ENCODE measurements around the gene PCBP3. TPM values are rescaled to one million over a fixed set of nuclear protein-coding genes. Genes with fewer than 3 reads are reported as not detected.

PCBP3 gene
- total and polyA plus RNA-seq, 2 donors, result 4.3 to 4.6 TPM

DNA sequence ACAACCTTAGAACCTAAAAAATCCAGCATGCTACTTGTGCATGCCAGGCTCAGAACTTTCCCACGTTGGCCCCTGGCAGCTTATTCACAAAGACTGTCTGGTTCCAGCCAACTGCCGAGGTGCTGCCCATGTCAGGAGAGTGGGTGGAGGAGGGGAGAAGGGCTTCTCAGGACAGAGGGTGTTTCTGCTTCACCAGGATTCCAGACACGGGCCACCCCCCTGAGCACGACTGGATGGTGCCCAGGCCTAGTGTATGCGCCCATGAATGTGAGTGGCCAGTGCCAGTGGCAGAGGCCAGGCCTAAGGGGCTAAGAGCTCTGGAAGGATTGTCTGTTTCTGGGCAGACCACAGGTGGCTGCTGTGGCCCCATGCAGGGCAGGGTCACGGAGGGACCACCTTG, 189.9 kb downstream of the PCBP3 start:
- no peak overlapping the region for H3K27ac ChIP-seq (ENCODE audit: low read depth)
- H3K4me1 ChIP-seq (ENCODE audit: insufficient read depth), result no peaks in the 10 kb centered on the region
- no peaks in the 10 kb centered on the region for H3K36me3 ChIP-seq (ENCODE audit: insufficient read depth)
- no peak for DNase-seq (ENCODE audit: extremely low spot score)
- WGBS, result 80% methylated on average over 6 of the region's 6 CpGs
- H3K4me3 ChIP-seq (ENCODE audit: low read depth, low read length), result no peak overlapping the region

DNA sequence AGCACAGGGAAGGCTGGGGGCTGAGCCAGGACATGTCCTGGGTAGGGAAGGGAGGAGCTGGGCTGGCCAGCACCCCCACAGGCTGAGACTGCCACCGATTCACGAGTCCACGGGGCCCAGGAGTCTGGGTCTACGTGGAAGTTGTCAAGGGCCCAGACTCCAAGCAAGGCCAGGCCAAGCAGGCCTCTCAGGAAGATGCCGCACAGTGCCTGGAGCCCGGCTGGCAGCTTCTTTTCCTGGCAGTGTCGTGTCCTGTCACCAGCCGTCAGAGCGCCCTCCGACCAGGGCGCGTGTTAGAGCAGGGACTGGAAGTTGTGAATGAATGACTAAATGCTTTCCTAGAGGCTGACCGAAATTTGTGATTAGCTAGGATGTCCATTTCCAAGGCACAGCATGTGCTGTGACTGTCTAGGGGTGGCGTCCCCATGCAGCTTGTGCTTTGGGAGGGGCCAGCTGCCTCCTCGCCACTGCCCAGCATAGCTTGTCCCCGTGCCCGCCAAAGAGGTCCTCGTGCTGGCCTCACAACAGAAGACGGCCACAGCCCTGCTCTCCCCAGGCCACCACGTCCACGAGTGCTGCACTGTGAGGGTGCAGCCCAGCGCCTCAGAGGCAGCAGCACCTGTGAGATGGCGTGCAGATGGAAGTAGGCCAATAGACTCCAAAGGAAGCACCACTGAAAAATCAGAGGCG, 190.6 kb downstream of the PCBP3 start:
- H3K36me3 ChIP-seq (ENCODE audit: insufficient read depth), result no peaks in the 10 kb centered on the region
- 91% methylated on average over 24 of the region's 24 CpGs for whole genome bisulfite sequencing
- H3K4me3 ChIP-seq (ENCODE audit: low read depth, low read length), result no peak overlapping the region
- no peak for DNase-seq (ENCODE audit: extremely low spot score)
- no peak overlapping the region for H3K27ac ChIP-seq (ENCODE audit: low read depth)
- no peaks in the 10 kb centered on the region for H3K4me1 ChIP-seq (ENCODE audit: insufficient read depth)

- no peaks in the 10 kb centered on the region for H3K36me3 ChIP-seq (ENCODE audit: insufficient read depth)
- DNase-seq (ENCODE audit: extremely low spot score), result no peak
- H3K4me3 ChIP-seq (ENCODE audit: low read depth, low read length), result no peak overlapping the region
- WGBS, result 89% methylated on average over 24 of the region's 24 CpGs
- H3K27ac ChIP-seq (ENCODE audit: low read depth), result no peak overlapping the region
- H3K4me1 ChIP-seq (ENCODE audit: insufficient read depth), result no peaks in the 10 kb centered on the region
Measured at GRCh38 chr21:45834821-45835293, 191.3 kb downstream of the PCBP3 start.

DNA sequence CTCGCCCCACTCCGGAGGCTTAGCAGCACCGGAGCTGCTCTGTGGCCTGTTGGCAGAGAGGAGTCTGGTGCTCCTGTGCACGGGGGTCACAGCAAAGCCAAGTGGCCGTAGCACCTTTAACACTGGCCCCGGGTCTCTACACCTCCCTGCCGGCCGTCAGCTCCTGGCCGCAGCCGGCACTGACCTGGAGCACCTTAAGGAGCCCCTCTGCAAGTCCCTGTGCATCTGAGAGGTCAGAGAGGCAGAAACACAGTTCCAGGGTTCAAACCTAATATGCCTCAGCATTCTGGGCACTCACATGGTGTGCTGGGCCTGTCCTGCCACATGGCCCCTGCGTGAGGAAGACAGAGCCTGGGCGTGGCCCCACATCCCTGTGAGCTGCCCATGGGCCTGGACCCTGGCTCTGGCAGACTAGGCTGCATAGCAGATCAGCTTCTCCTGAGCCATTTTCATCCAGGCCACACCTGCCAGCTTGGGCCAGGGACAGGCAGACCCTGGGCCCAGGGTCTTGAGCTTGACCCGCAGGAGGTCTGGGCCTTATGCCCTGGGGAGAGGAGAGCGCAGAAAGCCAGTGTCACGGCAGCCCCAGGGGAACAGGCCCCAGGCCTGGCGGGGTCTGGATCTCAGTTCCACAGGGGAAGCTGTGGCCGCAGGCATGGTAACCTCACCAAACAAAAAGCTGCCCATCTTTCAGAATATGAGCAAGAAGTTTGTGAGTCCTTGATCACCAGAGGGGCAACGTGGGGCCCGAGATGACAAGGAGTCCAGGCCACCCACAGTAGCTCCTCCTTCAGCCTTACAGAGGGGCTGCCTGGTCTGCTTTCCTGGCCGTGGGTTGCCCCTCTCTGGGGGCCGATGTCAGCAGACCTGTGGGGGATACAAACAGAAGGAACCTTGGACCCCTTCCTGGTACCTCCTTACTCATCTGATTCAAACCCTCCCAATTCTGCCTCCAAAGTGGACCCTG, 192.1 kb downstream of the PCBP3 start:
- Histone ChIP-seq H3K4me3 (ENCODE audit: low read depth, low read length) (no peak overlapping the region), H3K27ac (ENCODE audit: low read depth) (no peak overlapping the region), H3K36me3 (ENCODE audit: insufficient read depth) (no peaks in the 10 kb centered on the region), H3K4me1 (ENCODE audit: insufficient read depth) (no peaks in the 10 kb centered on the region)
- DNase-seq (ENCODE audit: extremely low spot score), result no peak
- WGBS, result 89% methylated on average over 21 of the region's 21 CpGs

GRCh38 chr21:45836268-45836655, 192.7 kb downstream of the PCBP3 start:
- Histone ChIP-seq H3K36me3 (ENCODE audit: insufficient read depth) (no peaks in the 10 kb centered on the region), H3K4me1 (ENCODE audit: insufficient read depth) (no peaks in the 10 kb centered on the region), H3K27ac (ENCODE audit: low read depth) (no peak overlapping the region), H3K4me3 (ENCODE audit: low read depth, low read length) (no peak overlapping the region)
- WGBS, result 71% methylated on average over 13 of the region's 13 CpGs
- no peak for DNase-seq (ENCODE audit: extremely low spot score)

- H3K27ac ChIP-seq (ENCODE audit: low read depth), result no peak overlapping the region
- H3K4me1 ChIP-seq (ENCODE audit: insufficient read depth), result no peaks in the 10 kb centered on the region
- DNase-seq (ENCODE audit: extremely low spot score), result no peak
- H3K4me3 ChIP-seq (ENCODE audit: low read depth, low read length), result no peak overlapping the region
- 82% methylated on average over 24 of the region's 24 CpGs for WGBS
- H3K36me3 ChIP-seq (ENCODE audit: insufficient read depth), result no peaks in the 10 kb centered on the region
Measured at GRCh38 chr21:45836694-45837670, 193.5 kb downstream of the PCBP3 start.

GRCh38 chr21:45837936-45838335, 194.4 kb downstream of the PCBP3 start:
- Histone ChIP-seq H3K27ac (ENCODE audit: low read depth) (no peak overlapping the region), H3K36me3 (ENCODE audit: insufficient read depth) (no peaks in the 10 kb centered on the region), H3K4me3 (ENCODE audit: low read depth, low read length) (no peak overlapping the region), H3K4me1 (ENCODE audit: insufficient read depth) (no peaks in the 10 kb centered on the region)
- DNase-seq (ENCODE audit: extremely low spot score), result no peak
- WGBS, result 86% methylated on average over 4 of the region's 4 CpGs

DNA sequence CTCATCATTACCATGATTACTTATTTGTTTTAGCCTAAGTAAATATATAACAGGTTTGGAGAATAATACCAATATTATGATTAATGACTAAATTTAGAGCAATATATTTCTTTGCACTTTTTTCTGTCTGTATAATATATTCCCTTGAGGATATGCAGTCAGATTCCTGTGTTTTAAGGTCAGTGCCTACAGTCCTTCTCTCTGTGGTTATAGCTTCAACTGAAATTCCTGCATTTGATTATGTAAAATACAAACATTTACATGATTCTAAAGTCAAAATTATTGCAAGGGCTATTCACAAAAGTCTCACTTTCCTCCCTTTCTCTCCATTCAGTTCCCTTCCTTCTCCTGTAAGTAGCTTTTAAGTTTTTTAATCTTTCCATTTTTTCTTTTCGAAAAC, 195.1 kb downstream of the PCBP3 start:
- no peak overlapping the region for H3K27ac ChIP-seq (ENCODE audit: low read depth)
- H3K36me3 ChIP-seq (ENCODE audit: insufficient read depth), result no peaks in the 10 kb centered on the region
- no peak for DNase-seq (ENCODE audit: extremely low spot score)
- no peaks in the 10 kb centered on the region for H3K4me1 ChIP-seq (ENCODE audit: insufficient read depth)
- WGBS, result 95% methylated on average over 1 of the region's 1 CpG
- H3K4me3 ChIP-seq (ENCODE audit: low read depth, low read length), result no peak overlapping the region

DNA sequence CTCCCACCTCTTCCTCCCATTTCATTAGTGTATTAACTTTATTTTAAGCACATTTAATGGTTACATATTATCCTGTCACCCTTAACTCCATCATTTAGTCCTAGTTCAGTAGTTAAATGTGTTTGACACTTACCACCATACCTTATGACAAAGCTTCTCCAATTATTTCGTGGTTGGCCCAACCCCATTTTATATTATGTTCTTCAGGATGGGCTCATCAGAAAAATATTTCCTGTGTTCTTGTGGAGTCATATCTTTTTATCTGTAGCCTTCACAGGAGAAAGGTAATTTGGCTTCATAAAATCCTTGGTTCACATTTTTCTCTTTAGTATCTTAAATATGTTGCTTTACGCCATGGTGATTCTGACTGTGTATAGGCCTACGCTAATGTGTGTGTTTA, 195.7 kb downstream of the PCBP3 start:
- no peak for DNase-seq (ENCODE audit: extremely low spot score)
- WGBS, result 77% methylated on average over 3 of the region's 3 CpGs
- no peak overlapping the region for H3K4me3 ChIP-seq (ENCODE audit: low read depth, low read length)
- H3K4me1 ChIP-seq (ENCODE audit: insufficient read depth), result no peaks in the 10 kb centered on the region
- H3K27ac ChIP-seq (ENCODE audit: low read depth), result no peak overlapping the region
- H3K36me3 ChIP-seq (ENCODE audit: insufficient read depth), result no peaks in the 10 kb centered on the region

DNA sequence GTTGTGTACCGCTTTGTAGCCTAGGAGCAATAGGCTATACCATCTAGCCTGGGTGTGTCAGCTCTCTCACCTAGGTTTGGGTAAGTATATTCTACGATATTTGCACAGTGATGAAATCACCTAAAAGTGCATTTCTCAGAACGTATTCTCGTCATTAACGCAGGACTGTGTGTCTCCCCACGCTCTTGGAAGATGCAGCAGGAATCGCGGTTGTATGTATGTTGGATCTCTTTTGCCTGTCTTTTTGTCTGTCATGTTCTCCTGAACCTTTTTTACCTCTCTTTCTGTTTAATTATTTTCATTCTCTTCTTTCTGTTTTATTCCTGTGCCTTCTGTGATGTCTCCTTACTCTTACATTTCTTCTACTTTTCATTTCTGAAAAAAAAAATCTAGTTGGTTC, 197.5 kb downstream of the PCBP3 start:
- WGBS, result 96% methylated on average over 8 of the region's 8 CpGs
- no peak for DNase-seq (ENCODE audit: extremely low spot score)
- H3K27ac ChIP-seq (ENCODE audit: low read depth), result no peak overlapping the region
- H3K4me3 ChIP-seq (ENCODE audit: low read depth, low read length), result no peak overlapping the region
- no peaks in the 10 kb centered on the region for H3K4me1 ChIP-seq (ENCODE audit: insufficient read depth)
- no peaks in the 10 kb centered on the region for H3K36me3 ChIP-seq (ENCODE audit: insufficient read depth)

- 68% methylated on average over 2 of the region's 2 CpGs for WGBS
- H3K36me3 ChIP-seq (ENCODE audit: insufficient read depth), result no peaks in the 10 kb centered on the region
- no peak for DNase-seq (ENCODE audit: extremely low spot score)
- H3K27ac ChIP-seq (ENCODE audit: low read depth), result no peak overlapping the region
- no peaks in the 10 kb centered on the region for H3K4me1 ChIP-seq (ENCODE audit: insufficient read depth)
- no peak overlapping the region for H3K4me3 ChIP-seq (ENCODE audit: low read depth, low read length)
Measured at GRCh38 chr21:45843426-45843825, 199.9 kb downstream of the PCBP3 start.

DNA sequence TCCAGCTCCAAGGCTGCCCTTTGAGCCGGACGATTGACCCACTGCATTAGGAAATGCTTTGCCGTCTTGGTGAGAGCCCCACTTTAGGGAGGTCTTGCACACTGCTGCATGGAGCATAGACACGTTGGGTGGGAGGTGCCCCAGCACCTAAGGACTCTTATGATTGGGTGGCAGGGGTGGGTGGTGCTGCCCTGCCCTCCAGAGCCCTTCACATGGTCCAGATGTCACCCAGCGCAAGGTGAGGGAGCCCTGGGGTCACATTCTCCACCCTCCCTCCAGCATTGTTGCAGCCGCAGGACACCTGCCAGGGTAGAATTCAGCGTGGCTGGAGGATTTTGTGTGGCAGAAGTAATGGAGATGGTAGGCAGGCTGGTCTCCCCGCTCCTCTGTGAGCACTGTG, 200.7 kb downstream of the PCBP3 start:
- DNase-seq (ENCODE audit: extremely low spot score), result no peak
- H3K36me3 ChIP-seq (ENCODE audit: insufficient read depth), result no peaks in the 10 kb centered on the region
- 81% methylated on average over 8 of the region's 8 CpGs for WGBS
- no peak overlapping the region for H3K4me3 ChIP-seq (ENCODE audit: low read depth, low read length)
- no peak overlapping the region for H3K27ac ChIP-seq (ENCODE audit: low read depth)
- no peaks in the 10 kb centered on the region for H3K4me1 ChIP-seq (ENCODE audit: insufficient read depth)

- WGBS, result 90% methylated on average over 12 of the region's 12 CpGs
- no peak for DNase-seq (ENCODE audit: extremely low spot score)
- Histone ChIP-seq H3K4me3 (ENCODE audit: low read depth, low read length) (no peak overlapping the region), H3K36me3 (ENCODE audit: insufficient read depth) (no peaks in the 10 kb centered on the region), H3K4me1 (ENCODE audit: insufficient read depth) (no peaks in the 10 kb centered on the region), H3K27ac (ENCODE audit: low read depth) (no peak overlapping the region)
Measured at GRCh38 chr21:45845063-45845769, 201.7 kb downstream of the PCBP3 start.
